ENCODE data around the gene LTBP3. TPM values are rescaled to one million over a fixed set of nuclear protein-coding genes. Genes with fewer than 3 reads are reported as not detected.

Gene LTBP3
- total RNA-seq, 1 experiment from 2014 or later: 10.6 TPM

- H3K27me3 Mint-ChIP-seq (ENCODE audit: low read depth): peaks cover 44% of the 10 kb centered on the region
- H4K20me1 ChIP-seq (ENCODE audit: control insufficient read depth, insufficient read depth, insufficient read length): peaks cover 2% of the 10 kb centered on the region
- H3K27ac ChIP-seq (ENCODE audit: insufficient read length, low read depth, low read length): no peak overlapping the region
Observed at GRCh38 chr11:65539744-65540289, 18.3 kb downstream of the LTBP3 start.

More at GRCh38 chr11:65539744-65540289, 18.3 kb downstream of the LTBP3 start:
- H3T11ph ChIP-seq (ENCODE audit: low read length): no peak overlapping the region
- peak overlapping the region; percentile 73 for H3K4me2 ChIP-seq (ENCODE audit: insufficient read depth, insufficient read length, low read length)
- no peaks in the 10 kb centered on the region for H3K79me1 ChIP-seq (ENCODE audit: insufficient read depth, low read depth, low read length, poor library complexity, severe bottlenecking)
- H2BK20ac ChIP-seq (ENCODE audit: low read depth, low read length, poor library complexity, severe bottlenecking): no peak overlapping the region
- no peaks in the 10 kb centered on the region for H3K4me1 ChIP-seq (ENCODE audit: insufficient read depth, low read length)
- H3K27me3 ChIP-seq (ENCODE audit: insufficient read depth, low read length): no peaks in the 10 kb centered on the region
- no peak overlapping the region for H2BK5ac ChIP-seq (ENCODE audit: insufficient read length, low read length)
- H2BK15ac ChIP-seq (ENCODE audit: low read depth, low read length): no peak overlapping the region
- no peaks in the 10 kb centered on the region for H3K9me3 ChIP-seq (ENCODE audit: control insufficient read depth, low read depth, low read length)
- no peak overlapping the region for H3K56ac ChIP-seq (ENCODE audit: insufficient read length, low read depth, low read length)
- Mint-ChIP-seq H3K4me3 (peak overlapping the region; percentile 67 to 82; a peak in 4 of 5 replicates), H3K27ac (no peak overlapping the region), H3K9me3 (peaks cover 0 to 2% of the 10 kb centered on the region in 2 experiments; a peak in 1 of 5 replicates), H3K36me3 (ENCODE audit: insufficient read depth in 1 of 3, low read depth in 3 of 3) (peaks cover 0 to 22% (median 17%) of the 10 kb centered on the region in 3 experiments), H3K4me1 (peaks cover 2 to 9% of the 10 kb centered on the region in 2 experiments; a peak in 3 of 4 replicates)
- no peak overlapping the region for H3K9ac ChIP-seq (ENCODE audit: extremely low read depth, insufficient read length, low read length)
- H3K18ac ChIP-seq (ENCODE audit: insufficient read length, low read depth, low read length): no peak overlapping the region
- no peak overlapping the region for H2AFZ ChIP-seq (ENCODE audit: low read length)
- H3K4ac ChIP-seq (ENCODE audit: low read depth, low read length): no peak overlapping the region
- DNase-seq: peak; percentile 84
- H2AK5ac ChIP-seq (ENCODE audit: insufficient read length, low read length): no peak overlapping the region
- H3K14ac ChIP-seq (ENCODE audit: insufficient read depth, low read length): no peak overlapping the region; the same call in 1 of the 2 replicates
- no peak overlapping the region for H3K23ac ChIP-seq (ENCODE audit: insufficient read length, low read depth, low read length)
- no peak for TF ChIP-seq CTCF (conservative IDR thresholded peaks at IDR 0.05)
- no peak overlapping the region for H4K8ac ChIP-seq (replicated peaks; ENCODE audit: insufficient read length, low read depth, low read length)
- no peaks in the 10 kb centered on the region for H3K79me2 ChIP-seq (ENCODE audit: insufficient read depth, low read length)
- no peak overlapping the region for H4K5ac ChIP-seq (ENCODE audit: insufficient read length, low read depth, low read length)
- no CpG with 5 or more reads among the region's 60 CpGs for WGBS (ENCODE audit: extremely low coverage, insufficient read length, low lambda C conversion rate)
- no peak overlapping the region for H2BK120ac ChIP-seq (ENCODE audit: low read depth, low read length, poor library complexity, severe bottlenecking)
- H2BK12ac ChIP-seq (ENCODE audit: insufficient read length, low read depth, low read length): no peak overlapping the region
- H4K91ac ChIP-seq (ENCODE audit: insufficient read length, low read depth, low read length): no peak overlapping the region
- peaks cover 13% of the 10 kb centered on the region for H3K23me2 ChIP-seq (ENCODE audit: insufficient read length, low read depth, low read length, poor library complexity, severe bottlenecking)

Data from H9 (cell line).